GM18505 (cell line): Measurements from ENCODE around the gene ICAM5.
A peak's percentile ranks its signal among the peaks of the same experiment; 100 is the strongest.

Experiments
- ATAC-seq: cut with Tn5 transposase; IDR thresholded peaks from one replicate; pipeline ENCODE4 v1.9.1; 2021; ENCODE audit not compliant: unreplicated experiment
- POLR2A ChIP-seq: IDR thresholded peaks from 4 replicates; pipeline ENCODE4 v1.6.1; 2011; ENCODE audit warnings: borderline replicate concordance; ENCODE audit not compliant: insufficient read depth, insufficient read length; ENCODE audit errors: extremely low read depth

The ICAM5 gene

DNA sequence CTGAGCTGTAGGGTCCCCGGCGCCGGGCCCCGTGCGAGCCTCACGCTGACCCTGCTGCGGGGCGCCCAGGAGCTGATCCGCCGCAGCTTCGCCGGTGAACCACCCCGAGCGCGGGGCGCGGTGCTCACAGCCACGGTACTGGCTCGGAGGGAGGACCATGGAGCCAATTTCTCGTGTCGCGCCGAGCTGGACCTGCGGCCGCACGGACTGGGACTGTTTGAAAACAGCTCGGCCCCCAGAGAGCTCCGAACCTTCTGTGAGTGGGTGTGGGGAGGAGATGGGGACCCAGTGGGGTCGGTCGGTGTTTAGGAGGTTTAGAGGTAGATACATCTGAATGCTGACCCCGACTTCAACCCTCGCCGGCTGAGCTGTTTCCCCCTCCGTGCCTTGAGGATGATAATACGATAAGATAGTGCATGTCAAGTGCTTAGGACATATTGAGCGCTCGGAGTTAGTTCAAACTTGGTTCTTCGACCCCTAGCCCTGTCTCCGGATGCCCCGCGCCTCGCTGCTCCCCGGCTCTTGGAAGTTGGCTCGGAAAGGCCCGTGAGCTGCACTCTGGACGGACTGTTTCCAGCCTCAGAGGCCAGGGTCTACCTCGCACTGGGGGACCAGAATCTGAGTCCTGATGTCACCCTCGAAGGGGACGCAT is 1.9 kb downstream of the ICAM5 start:
- no peak for TF ChIP-seq POLR2A
- no peak for ATAC-seq

DNA sequence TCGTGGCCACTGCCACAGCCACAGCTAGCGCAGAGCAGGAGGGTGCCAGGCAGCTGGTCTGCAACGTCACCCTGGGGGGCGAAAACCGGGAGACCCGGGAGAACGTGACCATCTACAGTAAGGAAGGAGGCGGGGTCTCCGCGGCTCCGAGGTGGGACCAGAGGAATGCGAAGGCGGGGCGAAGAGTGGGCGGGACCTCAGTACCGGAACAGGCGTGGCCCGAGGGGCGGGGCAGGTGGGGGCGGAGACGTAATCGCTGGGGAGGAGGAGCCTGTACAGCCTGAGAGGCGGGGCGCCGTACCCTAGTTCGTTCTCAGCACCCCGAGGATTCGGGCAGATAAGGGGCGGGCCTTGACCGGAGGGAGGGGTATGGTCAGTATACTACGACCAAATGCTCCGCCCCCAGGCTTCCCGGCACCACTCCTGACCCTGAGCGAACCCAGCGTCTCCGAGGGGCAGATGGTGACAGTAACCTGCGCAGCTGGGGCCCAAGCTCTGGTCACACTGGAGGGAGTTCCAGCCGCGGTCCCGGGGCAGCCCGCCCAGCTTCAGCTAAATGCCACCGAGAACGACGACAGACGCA is 2.5 kb downstream of the ICAM5 start:
- TF ChIP-seq POLR2A: no peak
- ATAC-seq: peak; percentile 39

DNA sequence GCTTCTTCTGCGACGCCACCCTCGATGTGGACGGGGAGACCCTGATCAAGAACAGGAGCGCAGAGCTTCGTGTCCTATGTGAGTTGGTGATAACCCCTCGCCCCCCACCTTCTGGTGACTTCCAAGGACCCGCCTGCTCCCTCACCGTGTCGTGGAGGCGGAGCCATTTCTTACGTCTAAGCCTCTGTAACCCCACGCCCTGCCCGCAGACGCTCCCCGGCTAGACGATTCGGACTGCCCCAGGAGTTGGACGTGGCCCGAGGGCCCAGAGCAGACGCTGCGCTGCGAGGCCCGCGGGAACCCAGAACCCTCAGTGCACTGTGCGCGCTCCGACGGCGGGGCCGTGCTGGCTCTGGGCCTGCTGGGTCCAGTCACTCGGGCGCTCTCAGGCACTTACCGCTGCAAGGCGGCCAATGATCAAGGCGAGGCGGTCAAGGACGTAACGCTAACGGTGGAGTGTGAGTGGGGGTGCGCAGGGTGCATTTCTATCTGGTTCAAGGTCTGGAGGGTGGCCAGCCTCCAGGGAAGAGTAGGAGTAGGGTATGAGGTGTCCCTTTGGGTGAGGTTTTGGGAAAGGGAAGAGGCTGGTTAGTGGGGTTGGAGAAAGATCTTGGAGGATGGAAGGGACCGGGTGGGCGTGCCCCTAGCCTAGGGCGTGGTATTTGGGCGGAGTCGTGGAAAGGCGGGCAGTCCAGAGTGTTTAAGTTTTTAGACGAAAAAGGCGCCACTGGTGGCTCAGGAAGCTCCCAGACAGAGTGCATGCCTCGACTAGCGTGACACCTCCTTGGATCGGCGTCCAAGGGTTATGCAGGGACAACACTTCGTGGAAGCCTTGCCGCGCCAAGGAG is 3.3 kb downstream of the ICAM5 start:
- no peak for ATAC-seq

DNA sequence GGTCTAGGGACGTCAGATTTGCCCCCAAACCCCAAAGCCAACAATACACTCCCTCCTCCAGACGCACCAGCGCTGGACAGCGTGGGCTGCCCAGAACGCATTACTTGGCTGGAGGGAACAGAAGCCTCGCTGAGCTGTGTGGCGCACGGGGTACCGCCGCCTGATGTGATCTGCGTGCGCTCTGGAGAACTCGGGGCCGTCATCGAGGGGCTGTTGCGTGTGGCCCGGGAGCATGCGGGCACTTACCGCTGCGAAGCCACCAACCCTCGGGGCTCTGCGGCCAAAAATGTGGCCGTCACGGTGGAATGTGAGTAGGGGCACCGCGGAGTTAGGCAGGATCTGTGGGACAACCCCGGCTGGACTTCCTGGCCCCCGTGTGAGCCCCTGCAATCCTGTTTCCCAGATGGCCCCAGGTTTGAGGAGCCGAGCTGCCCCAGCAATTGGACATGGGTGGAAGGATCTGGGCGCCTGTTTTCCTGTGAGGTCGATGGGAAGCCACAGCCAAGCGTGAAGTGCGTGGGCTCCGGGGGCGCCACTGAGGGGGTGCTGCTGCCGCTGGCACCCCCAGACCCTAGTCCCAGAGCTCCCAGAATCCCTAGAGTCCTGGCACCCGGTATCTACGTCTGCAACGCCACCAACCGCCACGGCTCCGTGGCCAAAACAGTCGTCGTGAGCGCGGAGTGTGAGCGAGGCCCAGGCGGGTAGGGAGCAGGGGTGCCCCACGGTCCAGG is 4.0 kb downstream of the ICAM5 start:
- no peak for TF ChIP-seq POLR2A
- ATAC-seq: no peak

More for the DNA sequence above, 3.3 kb downstream of the ICAM5 start:
- no peak for TF ChIP-seq POLR2A

DNA sequence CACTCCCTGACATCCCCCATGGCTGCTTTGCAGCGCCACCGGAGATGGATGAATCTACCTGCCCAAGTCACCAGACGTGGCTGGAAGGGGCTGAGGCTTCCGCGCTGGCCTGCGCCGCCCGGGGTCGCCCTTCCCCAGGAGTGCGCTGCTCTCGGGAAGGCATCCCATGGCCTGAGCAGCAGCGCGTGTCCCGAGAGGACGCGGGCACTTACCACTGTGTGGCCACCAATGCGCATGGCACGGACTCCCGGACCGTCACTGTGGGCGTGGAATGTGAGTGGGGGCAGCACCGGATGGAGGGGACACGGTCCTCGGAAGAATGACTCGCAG is 4.6 kb downstream of the ICAM5 start:
- no peak for TF ChIP-seq POLR2A
- ATAC-seq: no peak

DNA sequence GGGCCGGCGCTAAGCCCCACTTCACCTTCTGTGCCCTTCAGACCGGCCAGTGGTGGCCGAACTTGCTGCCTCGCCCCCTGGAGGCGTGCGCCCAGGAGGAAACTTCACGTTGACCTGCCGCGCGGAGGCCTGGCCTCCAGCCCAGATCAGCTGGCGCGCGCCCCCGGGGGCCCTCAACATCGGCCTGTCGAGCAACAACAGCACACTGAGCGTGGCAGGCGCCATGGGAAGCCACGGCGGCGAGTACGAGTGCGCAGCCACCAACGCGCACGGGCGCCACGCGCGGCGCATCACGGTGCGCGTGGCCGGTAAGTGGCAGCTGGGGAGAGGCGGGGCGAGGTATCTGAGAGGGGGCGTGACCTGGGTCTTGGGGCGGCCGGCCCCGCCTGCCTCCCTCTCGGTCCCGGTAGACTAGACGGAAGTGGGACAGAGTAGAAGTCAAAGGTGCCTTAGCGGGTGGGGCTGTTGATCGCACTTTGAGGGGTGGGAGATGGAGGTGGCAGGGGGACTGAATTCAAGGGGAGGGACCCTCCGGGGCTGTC is 5.6 kb downstream of the ICAM5 start:
- TF ChIP-seq POLR2A: peak; percentile 53

DNA sequence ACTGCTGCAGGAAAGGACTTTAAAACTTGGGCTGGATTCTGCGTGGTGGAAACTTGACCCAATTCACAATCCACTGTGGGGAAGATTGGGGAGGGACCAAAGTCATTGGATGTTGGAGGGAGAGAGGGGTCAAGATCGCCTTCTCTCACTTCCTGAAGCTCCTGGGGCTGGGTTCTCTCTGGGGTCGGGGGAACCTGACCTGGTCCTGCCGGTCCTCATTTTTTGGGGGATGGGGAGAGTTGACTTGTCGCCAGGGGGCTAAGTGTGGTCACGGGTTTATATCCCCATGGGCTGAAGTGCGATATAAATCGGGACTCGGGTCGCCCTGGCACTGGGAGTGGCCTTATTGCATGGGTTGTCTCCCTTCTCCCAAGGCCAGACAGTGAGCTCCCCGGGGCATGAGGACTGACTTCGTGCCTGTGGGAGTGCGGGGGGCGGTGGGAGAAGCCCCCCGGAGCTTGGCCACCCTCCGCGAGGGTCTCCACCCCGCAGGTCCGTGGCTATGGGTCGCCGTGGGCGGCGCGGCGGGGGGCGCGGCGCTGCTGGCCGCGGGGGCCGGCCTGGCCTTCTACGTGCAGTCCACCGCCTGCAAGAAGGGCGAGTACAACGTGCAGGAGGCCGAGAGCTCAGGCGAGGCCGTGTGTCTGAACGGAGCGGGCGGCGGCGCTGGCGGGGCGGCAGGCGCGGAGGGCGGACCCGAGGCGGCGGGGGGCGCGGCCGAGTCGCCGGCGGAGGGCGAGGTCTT is 6.3 kb downstream of the ICAM5 start:
- TF ChIP-seq POLR2A: no peak
- no peak for ATAC-seq

More for the DNA sequence above, 5.6 kb downstream of the ICAM5 start:
- no peak for ATAC-seq

DNA sequence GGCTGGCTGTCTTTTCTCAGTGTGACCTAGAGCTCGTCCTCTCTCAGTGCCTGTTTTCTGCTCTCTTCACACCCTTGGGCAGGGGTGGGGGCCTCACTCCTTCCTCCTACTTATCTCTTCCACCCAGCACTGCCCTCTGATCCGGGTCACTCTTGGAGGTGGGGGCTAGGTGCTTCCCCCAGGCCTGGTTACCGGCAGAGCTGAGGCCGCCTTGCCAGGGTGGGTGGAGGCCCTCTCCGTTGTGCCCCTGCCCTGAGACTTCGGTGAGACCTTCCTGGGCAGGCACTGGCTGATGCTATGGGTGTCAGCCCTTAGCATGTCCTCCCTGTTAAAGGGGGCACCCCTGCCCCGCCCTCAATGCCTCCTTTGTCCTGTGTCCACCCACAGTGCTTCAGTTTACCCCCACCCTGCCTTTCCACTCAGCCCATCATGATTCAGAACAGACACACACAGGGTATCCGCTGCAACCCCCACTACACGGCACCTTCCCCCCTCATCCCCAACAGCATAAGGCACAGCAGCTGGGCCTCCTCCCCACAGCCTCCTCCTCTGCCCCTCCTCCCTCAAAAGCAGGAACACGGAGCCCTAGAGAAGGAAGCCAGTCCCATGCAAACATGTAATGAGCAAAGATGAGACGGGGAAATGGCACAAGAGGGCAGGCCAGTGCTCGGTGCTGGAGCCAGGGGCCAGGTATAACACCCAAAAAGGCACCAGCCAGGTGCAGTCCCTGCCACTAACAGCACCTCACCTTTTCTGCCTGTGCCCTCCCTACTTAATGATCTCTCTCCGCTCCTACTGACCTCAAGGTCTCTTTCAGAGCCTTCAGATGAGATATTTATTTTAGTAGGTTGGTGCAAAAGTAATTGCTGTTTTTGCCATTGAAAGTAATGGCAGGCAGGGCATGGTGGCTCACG is 10.1 kb downstream of the ICAM5 start:
- TF ChIP-seq POLR2A: no peak
- no peak for ATAC-seq

DNA sequence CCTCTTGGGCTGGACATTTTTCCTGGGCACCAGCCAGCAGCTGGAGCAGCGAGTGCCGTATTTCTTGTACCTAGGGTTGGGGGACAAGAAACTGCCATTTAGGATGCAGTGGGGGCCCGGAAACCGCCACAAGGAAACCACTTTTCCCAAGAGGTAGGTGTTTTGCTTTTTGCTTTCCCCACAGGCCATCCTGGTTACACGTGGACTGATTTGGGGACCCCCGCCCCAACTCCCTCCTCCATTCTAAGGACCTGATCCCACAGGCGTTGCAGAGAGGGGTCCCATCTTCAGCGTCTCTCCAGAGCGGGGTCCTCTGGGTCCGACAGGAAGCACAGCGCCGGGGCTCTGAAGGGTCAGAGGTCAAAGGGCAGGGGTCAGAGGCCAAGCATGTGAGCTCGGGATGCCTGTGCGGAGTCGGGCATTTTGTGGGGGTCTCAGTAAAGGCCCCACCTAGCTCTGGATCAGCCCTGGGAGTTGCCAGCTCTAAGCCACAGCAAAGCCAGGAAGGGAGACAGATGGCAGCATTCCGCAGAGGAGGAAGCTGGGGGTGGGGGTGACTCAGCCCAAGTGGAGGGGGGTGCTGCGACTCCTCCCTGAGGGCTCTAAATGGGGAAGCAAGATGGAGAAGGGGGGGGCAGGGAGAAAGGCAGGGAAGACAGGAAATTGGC is 15.5 kb downstream of the ICAM5 start:
- no peak for ATAC-seq
- no peak for TF ChIP-seq POLR2A

DNA sequence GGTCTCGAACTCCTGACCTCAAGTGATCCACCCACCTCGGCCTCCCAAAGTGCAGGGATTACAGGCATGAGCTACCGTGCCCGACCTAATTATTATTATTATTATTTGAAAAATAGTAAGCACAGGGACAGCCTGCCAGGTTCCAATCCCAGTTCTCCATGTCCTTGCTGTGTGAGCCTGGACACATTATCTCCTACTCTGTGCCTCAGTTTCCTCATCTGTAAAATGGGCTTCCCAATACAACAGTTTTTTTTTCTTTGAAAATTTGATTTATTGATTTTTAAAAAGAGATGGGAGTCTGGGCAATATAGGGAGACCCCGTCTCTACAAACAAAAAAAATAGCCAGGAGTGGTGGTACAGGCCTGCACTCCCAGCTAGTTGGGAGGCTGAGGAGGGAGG is 16.6 kb downstream of the ICAM5 start:
- no peak for TF ChIP-seq POLR2A
- no peak for ATAC-seq

DNA sequence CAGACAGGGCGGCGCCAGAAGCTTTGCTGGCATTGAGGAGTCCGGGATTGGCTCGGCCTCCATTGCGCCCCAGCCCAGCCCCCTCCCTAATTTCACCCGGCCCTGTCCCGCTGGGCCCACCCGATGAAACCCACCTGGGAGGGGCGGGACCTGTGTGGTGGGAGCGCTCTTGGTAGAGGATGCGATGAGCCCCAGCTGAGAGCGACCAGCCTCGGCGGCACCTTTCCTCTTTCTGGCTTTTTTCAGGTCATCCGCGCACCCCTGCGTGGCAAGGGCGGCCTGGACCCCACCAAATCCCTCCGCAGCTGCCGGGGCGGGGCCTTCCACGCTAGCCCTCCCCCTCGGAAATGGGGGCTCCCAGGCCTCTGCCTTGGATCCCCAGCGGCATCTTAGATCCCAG is 19.7 kb downstream of the ICAM5 start, which contains the start of gene ZGLP1:
Gene ZGLP1, minus strand, starts transcription at position 393 of the 400 bp plus-strand sequence.
- ATAC-seq: no peak
- no peak for TF ChIP-seq POLR2A

DNA sequence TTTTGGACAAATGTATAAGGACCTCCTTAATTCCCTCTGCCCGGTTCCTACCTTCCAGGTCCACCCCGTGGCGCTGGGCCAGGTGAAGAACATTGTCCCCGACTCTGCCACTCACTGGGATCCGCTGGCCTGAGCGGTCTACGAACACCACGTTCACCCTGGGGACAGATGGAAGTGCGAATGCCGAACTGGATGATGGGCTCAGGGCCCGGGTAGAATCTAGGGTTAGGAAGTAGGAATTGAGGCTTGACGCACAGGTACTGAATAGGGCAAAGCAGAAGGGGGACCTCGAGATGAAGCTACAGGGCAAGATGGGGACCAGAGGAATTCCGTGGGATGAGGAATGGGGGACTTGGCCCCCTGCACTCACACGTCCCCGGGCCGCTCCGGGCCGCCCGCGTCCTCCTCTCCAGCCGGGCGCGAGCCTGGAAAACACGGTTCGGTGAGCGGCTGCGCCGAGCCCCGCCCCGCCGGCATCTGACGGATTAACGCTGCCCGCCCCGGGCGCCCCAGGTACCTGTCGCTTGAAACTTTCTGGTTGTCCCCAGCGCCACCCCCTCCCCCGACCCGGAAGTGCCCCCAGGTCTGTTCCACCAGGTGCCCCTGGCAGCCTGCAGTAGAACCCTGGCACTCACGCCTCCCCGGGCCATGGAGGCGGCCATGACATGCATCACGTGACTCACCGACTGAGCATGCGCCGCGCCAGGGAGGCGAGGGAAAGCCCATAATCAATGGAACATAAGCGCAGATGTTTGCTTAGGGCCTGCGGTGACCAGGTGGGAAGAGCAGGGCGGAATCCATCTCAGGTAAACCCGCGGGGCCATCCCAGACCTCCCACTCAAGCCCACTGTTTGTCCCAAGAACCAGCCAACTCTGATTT is 25.8 kb downstream of the ICAM5 start, which contains the start of gene FDX2:
Gene FDX2, minus strand, starts transcription at position 681 of the 880 bp plus-strand sequence. Its CDS starts 19 bp downstream, at position 662.
- peak; percentile 82 for TF ChIP-seq POLR2A

More for the DNA sequence above, 25.8 kb downstream of the ICAM5 start, which contains the start of gene FDX2:
- no peak for ATAC-seq
